Mucosa of descending colon (tissue), 3 donors: ENCODE data around the gene TMEM165. TPM values are rescaled to one million over a fixed set of nuclear protein-coding genes. Genes with fewer than 3 reads are reported as not detected.

Source experiments
- ATAC-seq: fragments of 200-7000 bp; cut with Tn5 transposase; one replicate; pipeline ENCODE4 v1.9.1; 2020; ENCODE audit warnings: mild to moderate bottlenecking, moderate library complexity
- DNase-seq, 3 donors: peaks; one replicate each; pipeline ENCODE4 v3.0.0-alpha.2; 2020
- H3K36me3 ChIP-seq: fragments of 200-600 bp; one replicate; pipeline ENCODE4 v1.8.0; 2021; ENCODE audit warnings: low read depth, mild to moderate bottlenecking
- H3K4me1 ChIP-seq: fragments of 200-600 bp; one replicate; pipeline ENCODE4 v1.8.0; 2021; ENCODE audit warnings: low read depth, mild to moderate bottlenecking
- H3K4me3 ChIP-seq: fragments of 200-600 bp; one replicate; pipeline ENCODE4 v1.8.0; 2021; ENCODE audit warnings: mild to moderate bottlenecking
- H3K9me3 ChIP-seq: fragments of 200-600 bp; one replicate; pipeline ENCODE4 v1.8.0; 2021; ENCODE audit warnings: mild to moderate bottlenecking
- CTCF ChIP-seq: fragments of 200-600 bp; IDR thresholded peaks from one replicate; pipeline ENCODE4 v1.8.0; 2022; ENCODE audit warnings: antibody characterized with exemption, mild to moderate bottlenecking
- intact Hi-C, 2 donors: fragments of 100-400 bp; cut with DNase I in 1 of 2; cut with micrococcal nuclease in 1 of 2; formaldehyde crosslinking; loops; one replicate each; pipeline versions ENCODE4 v1.11.0 to v1.11.1; 2022; cut with DNase I, micrococcal nuclease
- total RNA-seq, 3 donors: library from RNA; stranded (reverse); fragmentation: NEBNext Ultra II Directional in 2 of 3; extraction: Animal tissue kit (Norgen Biotek cat#: 25700) in 2 of 3; gene quantifications; one replicate each; pipeline versions ENCODE4 v1.2.1 to v1.2.4, GENCODE V29; 2021 to 2023
- donor health status: DM: no; HTN: no; CAD: no; lungs with moderate emphysema.
- donor health status: DM: no; HTN: no; CAD: no.
- donor health status: DM: no; HTN: yes; CAD: no.

Gene TMEM165
- total RNA-seq, 3 donors from 2014 or later = 56.4 to 85.8 (median 77.6) TPM

GRCh38 chr4:55398461-55398860, 2.7 kb downstream of the TMEM165 start:
- no peak overlapping the region for H3K4me3 ChIP-seq
- H3K4me1 ChIP-seq = peaks cover 26% of the 10 kb centered on the region
- no peaks in the 10 kb centered on the region for H3K9me3 ChIP-seq
- ATAC-seq (no peak), DNase-seq (no peak)
- H3K36me3 ChIP-seq = no peaks in the 10 kb centered on the region
- intact Hi-C loops = loop anchor here in 1 of 2 donors (10.0 kb wide), 1 partner anchor 54 kb away; the partner anchor contains the start of gene SRD5A3
- TF ChIP-seq CTCF = no peak

GRCh38 chr4:55398966-55399365, 3.2 kb downstream of the TMEM165 start:
- Histone ChIP-seq H3K36me3 (no peaks in the 10 kb centered on the region), H3K4me1 (peaks cover 26% of the 10 kb centered on the region), H3K9me3 (no peaks in the 10 kb centered on the region), H3K4me3 (no peak overlapping the region)
- DNase-seq (no peak), ATAC-seq (no peak)
- intact Hi-C loops = loop anchor here in 1 of 2 donors (10.0 kb wide), 1 partner anchor 54 kb away; the partner anchor contains the start of gene SRD5A3
- TF ChIP-seq CTCF = no peak

- DNase-seq (no peak), ATAC-seq (no peak)
- no peaks in the 10 kb centered on the region for H3K36me3 ChIP-seq
- H3K4me1 ChIP-seq = peaks cover 26% of the 10 kb centered on the region
- H3K9me3 ChIP-seq = no peaks in the 10 kb centered on the region
- intact Hi-C loops = loop anchor here in 1 of 2 donors (10.0 kb wide), 1 partner anchor 55 kb away; the partner anchor contains the start of gene SRD5A3
- TF ChIP-seq CTCF = no peak
- H3K4me3 ChIP-seq = no peak overlapping the region
Measured at GRCh38 chr4:55399581-55399980, 3.8 kb downstream of the TMEM165 start.

- no peak for DNase-seq
- H3K36me3 ChIP-seq = no peaks in the 10 kb centered on the region
- no peaks in the 10 kb centered on the region for H3K4me1 ChIP-seq
- ATAC-seq = no peak
- no peak overlapping the region for H3K4me3 ChIP-seq
- no peak for TF ChIP-seq CTCF
- H3K9me3 ChIP-seq = no peaks in the 10 kb centered on the region
- intact Hi-C loops = no loop called here
Measured at GRCh38 chr4:55405073-55405472, 9.3 kb downstream of the TMEM165 start.

- H3K9me3 ChIP-seq = no peaks in the 10 kb centered on the region
- H3K36me3 ChIP-seq = no peaks in the 10 kb centered on the region
- no peak for TF ChIP-seq CTCF
- intact Hi-C loops = no loop called here
- ATAC-seq (no peak), DNase-seq (no peak)
- no peak overlapping the region for H3K4me3 ChIP-seq
- no peaks in the 10 kb centered on the region for H3K4me1 ChIP-seq
Measured at GRCh38 chr4:55406545-55406944, 10.8 kb downstream of the TMEM165 start.

- H3K4me3 ChIP-seq = no peak overlapping the region
- no peaks in the 10 kb centered on the region for H3K4me1 ChIP-seq
- no peak for TF ChIP-seq CTCF
- H3K36me3 ChIP-seq = no peaks in the 10 kb centered on the region
- DNase-seq (no peak), ATAC-seq (no peak)
- no peaks in the 10 kb centered on the region for H3K9me3 ChIP-seq
- intact Hi-C loops = no loop called here
Measured at GRCh38 chr4:55407119-55407518, 11.4 kb downstream of the TMEM165 start.
